Dedifferentiated amniotic fluid mesenchymal stem cell (primary cell): Measurements from ENCODE around the gene CHKA.
A peak's percentile ranks its signal among the peaks of the same experiment; 100 is the strongest.

Experiments used
- DNase-seq: peaks from one replicate; pipeline ENCODE4 v3.0.0-alpha.2; 2016; ENCODE audit errors: extremely low spot score

CHKA gene

DNA sequence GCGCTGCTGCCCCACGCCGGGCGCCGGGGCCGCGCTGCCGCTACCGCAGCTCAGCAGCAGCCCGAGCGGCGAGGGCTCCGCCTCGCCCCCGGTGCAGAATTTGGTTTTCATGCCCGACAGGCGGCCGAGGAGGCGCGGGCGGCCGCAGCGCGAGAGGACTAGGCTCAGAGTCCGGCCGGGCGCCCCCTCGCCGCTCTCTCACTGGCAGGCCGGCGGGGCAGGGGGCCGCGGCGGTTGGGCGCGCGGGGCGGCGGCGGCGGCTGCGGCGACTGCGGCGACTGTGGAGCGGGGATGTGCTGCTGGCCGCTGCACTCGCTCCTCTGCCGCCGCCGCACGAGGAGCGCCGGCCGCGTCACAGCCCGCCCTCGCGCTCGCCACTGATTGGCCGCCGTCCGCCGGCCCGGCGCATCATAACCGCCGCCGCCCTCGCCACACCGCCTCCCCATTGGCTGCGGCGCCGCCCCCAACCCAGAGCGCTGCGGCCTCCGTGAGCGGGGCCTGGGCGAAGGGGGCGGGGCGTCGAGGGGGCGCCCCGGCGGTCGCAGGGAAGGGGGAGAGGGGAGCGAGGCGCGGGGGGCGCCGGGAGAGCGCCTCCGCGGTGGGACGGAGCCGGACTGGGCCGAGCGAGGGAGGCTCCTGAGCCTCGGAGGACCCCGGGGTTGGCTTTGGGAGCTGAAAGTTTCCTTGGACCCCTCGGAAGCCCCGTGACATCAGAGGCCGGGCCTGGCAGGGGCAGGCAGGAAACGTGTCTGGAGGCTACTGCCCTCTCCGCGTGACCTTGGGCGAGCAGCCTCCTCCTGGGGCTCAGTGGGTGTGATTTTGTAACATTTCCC is at the start of gene CHKA:
CHKA (minus strand) TSS at position 322 of the 833 bp plus-strand sequence; CDS start at position 111, 211 bp downstream.
- DNase-seq, result peak; percentile 80

DNA sequence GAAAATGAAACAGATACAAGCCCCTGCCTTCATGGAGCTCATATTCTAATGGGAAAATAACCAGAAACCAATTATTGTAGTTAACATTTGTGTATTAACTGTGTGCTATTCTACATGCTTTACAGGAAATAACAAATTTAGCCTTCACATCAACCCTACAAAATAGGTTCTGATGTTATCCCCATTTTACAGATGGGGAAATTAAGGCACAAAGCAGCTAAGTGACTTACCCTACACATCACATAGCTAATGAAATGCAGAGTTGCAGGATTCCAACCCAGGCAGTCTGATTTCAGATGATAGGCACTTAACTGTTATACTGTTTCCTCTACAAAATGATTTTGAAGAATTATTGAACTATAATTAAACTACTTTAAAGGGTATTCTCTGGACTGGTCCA is 48.3 kb upstream of the CHKA start:
- DNase-seq, result no peak

DNA sequence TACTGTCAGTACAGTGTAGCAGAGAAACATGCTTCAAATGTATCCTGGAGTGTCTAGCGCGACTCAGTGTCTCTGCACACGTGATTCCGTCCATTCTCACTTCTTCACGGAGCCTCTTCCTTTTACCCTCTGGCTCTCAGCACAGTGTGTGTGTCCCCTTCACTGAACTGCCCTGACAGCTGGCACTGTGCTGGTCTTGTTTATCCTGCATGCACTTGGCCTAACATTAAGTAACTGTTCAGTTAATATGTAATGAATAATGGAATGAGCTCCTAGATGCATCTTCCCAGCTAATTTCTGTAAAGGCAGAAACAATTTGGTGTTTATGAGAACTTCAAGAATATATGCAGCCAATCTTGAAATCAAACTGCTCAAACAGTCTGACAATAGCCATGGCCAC is 47.5 kb upstream of the CHKA start:
- DNase-seq, result no peak

DNA sequence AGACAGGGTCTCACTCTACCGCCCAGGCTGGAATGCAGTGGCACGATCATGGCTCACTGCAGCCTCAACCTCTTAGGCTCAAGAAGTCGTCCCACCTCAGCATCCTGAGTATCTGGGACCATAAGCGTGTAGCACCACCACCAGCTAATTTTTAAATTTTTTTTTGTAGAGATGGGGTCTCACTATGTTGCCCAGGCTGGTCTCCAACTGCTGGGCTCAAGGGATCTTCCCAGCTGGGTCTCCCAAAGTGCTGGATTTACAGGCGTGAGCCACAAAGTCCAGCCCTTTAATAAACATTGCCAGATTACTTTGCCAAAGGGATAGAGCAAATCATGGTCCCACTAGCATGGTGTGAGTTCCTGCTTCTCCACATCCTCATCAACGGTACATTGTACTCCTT is 46.3 kb upstream of the CHKA start:
- no peak for DNase-seq

DNA sequence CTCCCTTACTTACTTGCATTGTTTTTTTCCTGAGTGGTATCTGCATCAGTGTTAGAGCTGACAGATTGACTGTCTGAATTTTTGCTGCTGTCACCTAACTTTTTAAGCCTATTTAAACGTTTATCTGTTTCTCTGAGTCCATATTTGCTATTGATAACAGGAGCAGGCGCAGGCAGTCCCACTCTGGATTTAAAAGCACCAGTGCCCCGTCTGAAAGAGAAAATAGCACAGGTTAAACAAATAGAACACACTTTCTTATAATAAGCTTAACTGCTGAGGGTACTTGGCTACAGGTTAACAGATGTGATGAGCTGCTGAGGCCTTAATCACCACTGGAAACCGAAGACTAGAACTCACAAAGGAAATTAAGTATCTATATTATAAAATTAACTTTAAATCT is 45.8 kb upstream of the CHKA start:
- DNase-seq, result no peak

DNA sequence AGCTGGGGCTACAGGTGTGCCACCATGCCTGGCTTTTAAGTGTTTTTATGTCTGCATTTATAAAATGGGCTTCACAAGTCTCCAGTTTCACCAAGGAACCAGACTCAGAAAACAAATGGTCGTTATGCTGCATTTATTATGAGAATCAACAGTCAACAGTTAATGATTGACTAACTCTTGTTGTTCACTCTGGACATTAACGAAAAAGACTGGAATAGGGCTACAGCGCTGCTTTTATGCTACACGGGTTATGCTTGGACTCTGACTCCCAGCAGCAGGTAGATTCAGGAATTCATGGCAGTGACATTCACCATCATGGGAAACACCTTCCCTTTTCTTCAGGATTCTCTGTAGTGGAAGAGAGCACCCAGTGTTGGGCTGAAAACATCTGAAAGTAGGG is 44.4 kb upstream of the CHKA start:
- no peak for DNase-seq

DNA sequence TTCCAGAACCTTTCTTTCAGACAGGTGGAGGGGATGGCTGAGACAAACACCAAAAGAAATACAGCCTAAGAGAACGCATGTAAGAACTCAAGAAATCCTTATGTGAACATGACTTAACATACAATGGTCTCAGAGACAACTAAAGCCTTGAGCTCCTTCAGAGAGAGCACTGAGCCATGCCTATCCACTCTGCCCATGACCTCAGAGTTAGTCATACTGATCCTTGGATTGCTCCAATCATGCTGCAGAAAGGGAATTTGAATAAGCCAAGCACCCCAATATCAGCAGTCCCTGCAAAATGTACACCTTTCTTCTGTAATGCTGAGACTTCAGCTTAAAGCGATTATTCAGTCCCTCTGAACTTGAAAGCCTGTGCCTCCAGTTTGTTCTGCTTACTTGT is 43.2 kb upstream of the CHKA start:
- DNase-seq, result no peak

DNA sequence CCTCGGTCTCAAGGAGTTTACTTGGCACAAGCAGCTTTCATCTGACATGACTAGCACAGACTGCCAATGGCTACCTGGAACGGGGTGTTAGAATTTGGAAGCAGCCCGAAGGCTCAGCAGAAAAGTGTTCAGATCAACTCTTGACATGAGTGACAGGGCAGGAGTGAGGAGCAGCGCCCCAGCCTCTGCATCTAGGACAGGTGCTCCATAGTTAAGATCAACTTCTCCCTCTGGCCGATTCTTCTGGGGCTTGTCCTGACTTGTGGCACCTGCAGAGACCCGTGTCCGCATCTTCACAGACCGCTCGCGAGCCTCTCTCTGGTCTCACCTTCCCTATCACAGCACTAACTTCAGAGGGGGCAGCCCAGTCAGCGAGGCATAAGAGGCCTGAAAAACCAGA is 42.5 kb upstream of the CHKA start:
- DNase-seq, result no peak

DNA sequence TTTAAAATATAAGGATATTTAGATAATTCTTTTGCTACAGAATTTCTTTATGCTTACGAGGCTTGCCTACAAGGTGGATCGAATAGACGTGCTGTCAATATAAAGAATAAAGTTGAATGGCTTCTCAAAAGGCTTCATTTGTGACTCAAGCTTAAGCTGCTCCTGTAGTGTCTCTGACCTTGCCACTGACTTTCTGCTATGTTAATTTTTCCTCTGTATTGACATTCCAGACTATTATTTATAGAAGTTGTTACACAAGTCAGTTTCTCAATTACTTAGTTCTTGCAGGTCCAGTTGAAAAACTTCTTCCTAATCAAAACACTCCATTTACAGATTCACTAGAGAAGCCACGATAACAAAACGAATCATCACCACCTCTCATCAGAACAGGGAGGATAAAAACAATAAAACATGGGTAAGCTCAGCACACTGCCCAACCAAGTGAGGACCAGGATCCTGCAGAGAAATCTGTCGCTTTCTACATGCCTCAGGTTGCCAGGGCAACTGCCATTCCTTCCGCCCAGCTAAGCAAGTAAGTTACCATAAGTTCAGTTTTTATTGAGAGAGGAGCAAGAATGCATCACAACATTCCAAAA is 39.0 kb upstream of the CHKA start:
- no peak for DNase-seq

DNA sequence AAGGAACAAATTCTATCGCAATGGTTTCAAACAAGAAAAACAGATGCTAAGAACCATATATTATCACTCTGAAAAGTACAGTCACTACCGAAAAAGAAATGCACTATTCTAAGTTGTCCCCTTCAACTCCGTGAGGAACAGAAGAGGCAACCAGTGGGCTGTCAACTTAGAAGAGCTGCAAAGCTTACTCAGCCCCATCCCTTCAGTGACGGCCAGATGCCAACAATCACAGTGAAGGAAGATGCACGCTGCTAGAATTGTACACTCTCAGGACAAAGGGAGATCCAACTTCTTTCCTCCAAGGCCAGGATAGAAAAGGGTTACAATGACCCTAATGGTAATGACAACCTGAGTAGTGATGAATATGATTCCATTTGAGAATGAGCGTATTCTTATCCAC is 38.5 kb upstream of the CHKA start:
- DNase-seq, result no peak

DNA sequence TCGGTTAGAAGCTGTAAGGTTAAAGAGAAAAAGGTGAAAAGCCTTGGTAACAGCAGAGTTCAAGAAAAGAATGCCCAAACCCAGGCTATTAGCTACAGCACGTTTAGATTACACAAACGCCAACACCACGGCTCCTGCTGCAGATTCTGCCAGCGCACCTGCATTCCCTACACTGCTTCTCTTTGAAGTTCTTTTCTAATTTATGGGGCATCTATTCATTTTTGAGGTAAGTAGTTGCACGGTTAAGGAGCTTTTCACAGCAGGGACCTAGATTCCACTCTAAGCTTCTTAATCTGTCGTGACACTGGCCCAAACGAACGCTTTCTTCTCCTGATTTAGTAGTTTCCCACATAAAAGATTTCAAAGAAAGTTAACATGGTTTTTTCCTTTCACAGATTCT is 38.0 kb upstream of the CHKA start:
- no peak for DNase-seq

DNA sequence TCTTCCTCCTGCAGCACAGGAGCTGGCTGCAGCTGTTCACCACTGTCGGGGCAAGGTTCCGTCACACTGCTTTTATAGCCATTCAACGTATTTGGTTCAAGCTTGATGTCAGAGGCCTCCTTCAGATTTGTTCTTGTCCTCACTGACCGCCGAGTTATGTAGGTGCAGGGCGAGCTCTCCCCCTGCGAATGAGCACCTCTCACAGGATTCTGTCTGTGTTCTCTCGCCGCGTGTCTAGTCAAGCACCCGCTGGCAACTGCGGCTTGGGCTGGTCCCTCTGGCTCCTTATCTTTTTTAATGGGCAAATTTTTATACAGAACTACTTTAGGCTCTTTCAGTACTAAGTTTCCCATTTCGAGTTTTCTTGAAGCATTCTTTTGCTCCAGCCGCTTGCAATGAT is 37.4 kb upstream of the CHKA start:
- DNase-seq, result no peak

DNA sequence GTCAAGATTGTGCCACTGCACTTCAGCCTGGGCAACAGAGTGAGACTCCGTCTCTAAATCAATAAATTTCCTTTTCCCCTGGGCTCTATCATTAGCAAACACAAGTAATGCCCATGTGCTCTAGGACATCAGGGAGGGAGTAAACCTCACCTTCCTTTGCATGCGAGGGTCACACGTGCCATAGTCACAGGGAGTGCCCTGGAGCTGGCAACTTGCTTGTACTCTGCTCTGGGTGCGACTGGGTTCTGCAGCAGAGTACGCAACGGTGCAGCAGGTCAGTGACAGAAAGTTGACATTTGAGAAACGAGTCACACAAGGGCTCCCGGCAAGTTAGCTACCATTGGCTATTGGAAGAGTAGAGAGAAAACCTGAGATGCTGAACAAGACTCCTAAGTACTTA is 32.6 kb upstream of the CHKA start:
- no peak for DNase-seq

DNA sequence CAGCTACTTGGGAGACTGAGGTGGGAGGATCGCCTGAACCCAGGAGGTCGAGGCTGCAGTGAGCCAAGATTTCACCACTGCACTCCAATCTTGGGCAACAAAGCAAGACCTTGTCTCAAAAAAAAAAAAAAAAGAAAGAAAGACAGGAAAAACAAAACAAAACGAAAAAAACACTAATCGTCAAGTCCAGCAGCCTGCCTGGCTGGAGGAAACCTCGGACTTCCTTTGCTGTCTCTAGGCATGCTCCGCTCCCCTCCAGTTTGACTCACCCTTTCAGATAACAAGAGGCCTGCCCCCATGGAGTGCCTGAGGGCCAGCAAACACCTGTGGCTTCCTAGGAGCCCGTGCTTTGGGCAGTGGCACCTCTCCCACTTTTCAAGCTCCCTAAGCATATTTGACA is 28.8 kb upstream of the CHKA start:
- DNase-seq, result no peak

DNA sequence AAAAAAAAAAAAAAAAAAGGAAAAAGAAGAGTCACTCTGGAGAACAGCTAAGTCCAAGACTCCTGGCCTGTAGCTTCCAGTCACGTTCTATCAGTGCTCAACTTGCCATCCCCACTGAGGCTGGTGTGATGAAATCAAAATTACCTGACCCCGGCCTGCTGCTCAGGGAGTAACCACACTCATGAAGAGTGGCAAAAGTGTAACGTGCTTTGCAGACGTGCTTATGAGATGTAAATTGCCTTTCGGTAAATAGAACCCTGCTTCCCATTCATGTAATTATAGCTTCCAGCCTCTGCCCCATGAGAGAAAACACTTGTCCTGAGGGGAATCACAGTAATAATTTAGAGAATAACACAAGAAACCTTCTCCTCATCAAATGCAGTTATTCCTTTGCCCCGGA is 28.2 kb upstream of the CHKA start:
- no peak for DNase-seq

DNA sequence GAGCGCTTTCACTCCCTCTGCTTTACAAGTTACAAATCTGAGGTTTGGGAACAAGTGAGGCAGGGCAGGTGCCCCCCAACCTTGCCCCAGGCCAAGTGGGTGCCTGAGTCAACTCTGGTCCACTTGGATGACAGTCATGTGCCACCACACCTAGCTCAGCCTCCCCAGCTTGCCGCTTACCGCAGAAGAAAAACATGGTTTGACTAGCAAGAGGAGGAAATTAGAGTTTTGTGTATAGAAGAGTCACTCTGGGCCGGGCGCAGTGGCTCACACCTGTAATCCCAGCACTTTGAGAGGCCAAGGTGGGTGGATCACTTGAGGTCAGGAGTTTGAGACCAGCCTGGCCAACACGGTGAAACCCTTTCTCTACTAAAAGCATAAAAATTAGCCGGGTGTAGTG is 27.7 kb upstream of the CHKA start:
- no peak for DNase-seq

DNA sequence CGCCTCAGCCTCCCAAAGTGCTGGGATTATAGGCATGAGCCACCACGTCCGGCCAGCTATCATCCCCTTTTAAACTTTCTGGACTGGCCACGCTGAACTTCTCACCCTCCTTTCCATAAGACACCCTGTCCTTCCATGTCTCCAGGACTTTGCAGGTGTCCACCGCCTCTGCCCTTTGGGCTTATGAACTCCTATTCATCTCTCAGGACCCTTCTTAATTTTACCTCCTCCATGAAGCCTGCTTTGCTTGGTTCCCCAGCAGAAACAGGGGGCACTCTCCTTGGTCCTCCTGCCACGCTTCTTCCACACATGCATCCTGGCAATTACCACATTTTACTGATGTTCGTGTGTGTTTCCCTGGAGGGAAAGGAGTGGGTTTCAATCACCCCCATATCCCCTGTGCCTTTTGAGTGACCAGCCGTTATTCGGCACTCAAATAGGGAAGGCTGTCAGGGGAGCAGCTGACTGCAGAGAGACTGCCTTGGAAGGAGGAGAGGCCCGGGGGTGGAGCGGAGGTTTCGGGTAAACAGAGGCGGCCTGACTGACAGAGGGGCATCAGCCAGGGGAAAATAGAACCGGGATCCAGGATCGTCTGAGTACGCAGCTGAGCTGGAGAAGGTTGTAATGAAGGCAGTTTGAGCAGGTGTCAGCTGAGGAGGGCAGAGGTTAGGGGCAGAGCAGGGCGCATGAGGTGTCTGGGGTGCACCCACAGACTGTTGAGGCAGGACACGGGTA is 27.1 kb upstream of the CHKA start:
- DNase-seq, result no peak

DNA sequence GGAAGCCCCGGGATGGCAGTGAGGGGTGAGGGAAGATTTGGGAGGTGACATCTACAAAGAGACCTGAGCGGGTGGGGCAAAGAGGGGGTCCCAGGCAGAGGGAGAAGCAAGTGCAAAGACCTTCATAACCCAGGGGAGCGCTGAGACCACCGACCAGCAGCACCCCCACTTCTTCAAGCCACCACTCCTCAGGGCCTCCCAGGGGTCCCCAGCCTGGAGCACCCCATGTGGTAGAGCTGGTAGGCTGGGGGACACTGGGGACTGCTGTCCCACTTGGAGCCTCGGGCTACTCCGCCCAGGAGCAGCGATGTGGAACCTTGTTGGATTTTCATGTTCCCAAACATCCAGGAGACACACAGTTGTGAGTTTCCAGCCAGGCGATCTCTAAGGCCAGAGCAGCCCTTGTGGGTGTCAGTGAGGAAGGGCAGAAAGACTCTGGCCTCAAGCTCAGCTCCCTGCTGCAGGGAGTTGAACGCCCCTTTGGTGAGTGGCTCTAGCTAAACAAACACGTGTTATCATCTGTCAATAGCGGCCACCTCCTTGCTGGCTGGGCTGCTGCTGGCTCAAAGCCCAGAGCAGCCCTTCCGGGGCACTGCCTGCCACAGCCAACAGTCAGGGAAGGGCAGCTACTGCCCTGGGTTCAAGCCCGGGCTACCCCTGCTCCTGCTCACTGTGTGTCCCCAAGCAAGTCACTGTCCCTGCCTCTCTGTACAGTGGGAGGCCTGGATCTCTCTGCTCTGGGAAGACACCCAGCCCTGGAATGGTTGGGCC is 25.7 kb upstream of the CHKA start:
- DNase-seq, result no peak

DNA sequence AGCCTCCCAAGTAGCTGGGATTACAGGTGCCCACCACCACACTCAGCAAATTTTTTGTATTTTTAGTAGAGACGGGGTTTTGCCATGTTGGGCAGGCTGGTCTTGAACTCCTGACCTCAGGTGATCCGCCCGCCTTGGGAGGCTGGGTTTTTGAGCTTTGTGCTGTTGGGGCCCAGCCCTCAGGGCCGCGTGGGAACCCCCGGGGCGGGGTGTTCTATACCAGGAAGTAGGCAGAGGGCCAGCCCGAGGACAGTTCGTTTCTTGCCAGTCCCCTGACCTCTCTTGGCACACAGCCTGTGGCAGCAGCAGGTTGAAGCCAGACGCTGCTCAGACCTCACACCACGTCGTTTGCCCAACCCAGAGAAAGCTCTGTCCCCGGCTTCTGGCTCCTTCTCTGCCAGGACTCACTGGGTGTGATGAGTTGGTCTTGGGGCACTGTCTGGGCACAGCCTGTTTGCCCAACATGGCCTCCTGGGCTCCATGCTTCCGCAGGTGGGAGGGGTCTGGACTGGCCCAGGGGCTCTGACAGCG is 24.9 kb upstream of the CHKA start:
- DNase-seq, result no peak

DNA sequence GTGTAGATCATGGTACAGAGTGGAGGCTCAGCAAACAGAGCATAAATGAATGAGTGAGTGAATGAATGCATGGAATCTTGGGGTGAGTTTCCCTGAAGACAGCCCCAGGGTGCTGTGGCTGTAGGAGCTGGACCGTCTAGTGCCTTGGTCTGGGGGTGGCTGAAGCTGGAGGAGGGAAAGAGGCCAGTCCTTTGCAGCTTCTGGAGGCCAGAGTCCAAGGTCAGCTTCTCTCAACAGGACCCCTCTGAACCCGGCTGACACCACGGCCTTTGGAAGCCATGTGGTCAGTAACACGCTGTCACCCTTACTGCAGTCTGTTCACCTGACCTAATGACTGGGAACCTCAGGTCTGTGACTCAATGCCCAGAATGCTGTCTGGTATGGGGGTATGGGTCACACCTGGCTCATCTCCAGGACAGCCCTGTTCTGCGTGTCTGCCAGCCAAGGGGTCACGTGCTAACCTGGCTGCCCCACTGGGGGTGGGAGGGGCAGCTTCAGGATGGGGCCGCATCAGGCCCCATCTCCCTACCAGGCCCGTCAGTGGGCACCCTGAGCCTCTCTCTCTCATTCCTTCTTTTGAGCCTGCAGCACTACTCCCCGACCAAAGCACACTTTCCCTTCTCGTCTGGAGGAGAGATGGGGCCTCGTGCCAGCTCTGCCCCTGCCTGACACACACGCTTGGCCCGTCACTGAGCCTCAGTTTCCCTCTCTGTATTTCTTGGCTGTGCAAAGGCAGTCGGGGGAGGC is 24.1 kb upstream of the CHKA start:
- no peak for DNase-seq

DNA sequence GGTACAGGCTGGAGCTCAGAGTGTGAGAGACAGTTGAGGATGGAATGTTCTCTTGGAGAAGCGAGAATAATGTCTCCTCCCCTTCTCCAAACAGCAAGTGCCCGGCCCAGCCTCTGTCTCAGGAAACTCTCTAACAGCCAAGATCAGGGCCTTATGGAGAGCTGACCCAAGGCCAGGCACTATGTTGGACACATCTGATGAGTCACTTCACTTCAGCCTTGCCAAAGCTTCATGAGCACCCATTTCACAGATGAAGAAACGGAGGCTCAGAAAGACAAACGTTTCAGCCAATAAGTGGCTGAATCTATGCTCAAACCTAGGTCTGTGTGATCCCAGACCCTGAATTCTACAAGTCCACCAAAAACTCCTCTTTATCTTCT is 22.1 kb upstream of the CHKA start:
- DNase-seq, result no peak
